OCI-LY7 (cell line): ENCODE data around the gene NFATC2. TPM values are rescaled to one million over a fixed set of nuclear protein-coding genes. Genes with fewer than 3 reads are reported as not detected.

ENCODE experiments used
- BruUV-seq: library from RNA; stranded (reverse); fragments of 400-500 nt; replicated peaks from 2 replicates; lab custom pipeline; 2021; lab: Mats Ljungman, UMichigan
- CTCF ChIA-PET: fragments of 300-600 bp; sonication (Branson Sonifier 250); formaldehyde crosslinking; loops from one replicate; lab custom pipeline; 2022; ENCODE audit warnings: antibody characterized with exemption; ENCODE audit not compliant: unreplicated experiment; lab: Charles Lee
- POLR2A ChIA-PET: fragments of 300-600 bp; sonication (Branson Sonifier 250); formaldehyde crosslinking; loops from one replicate; lab custom pipeline; 2022; ENCODE audit warnings: antibody characterized with exemption; lab: Charles Lee
- DNase-seq: peaks from one replicate; pipeline ENCODE4 v3.0.0-alpha.2; 2015; ENCODE audit warnings: low spot score
- H2AFZ ChIP-seq: fragments of 200-600 bp; sonication (generic), shearing (Covaris generic); 2 replicates; pipeline ENCODE4 v1.6.1; 2014; ENCODE audit warnings: mild to moderate bottlenecking, antibody characterized with exemption, low read length, moderate library complexity
- H3K27ac ChIP-seq: fragments of 200-600 bp; sonication (generic); 2 replicates; pipeline ENCODE4 v1.5.1; 2014; ENCODE audit warnings: mixed run types, low read depth, mild to moderate bottlenecking, moderate library complexity, low read length, inconsistent platforms; ENCODE audit not compliant: poor library complexity, severe bottlenecking
- H3K36me3 ChIP-seq: fragments of 200-600 bp; sonication (generic); 2 replicates; pipeline ENCODE4 v1.6.1; 2014; ENCODE audit warnings: mild to moderate bottlenecking, antibody characterized with exemption, low read length, moderate library complexity, mixed read lengths; ENCODE audit not compliant: insufficient read depth
- H3K4me1 ChIP-seq: fragments of 200-600 bp; sonication (generic); 2 replicates; pipeline ENCODE4 v1.5.1; 2014; ENCODE audit warnings: mild to moderate bottlenecking, low read length; ENCODE audit not compliant: insufficient read depth, poor library complexity, severe bottlenecking
- H3K4me2 ChIP-seq: fragments of 200-600 bp; sonication (generic); 2 replicates; pipeline ENCODE4 v1.6.1; 2014; ENCODE audit warnings: mild to moderate bottlenecking, low read length
- H3K4me3 ChIP-seq: fragments of 200-600 bp; sonication (generic); 2 replicates; pipeline ENCODE4 v1.5.1; 2014; ENCODE audit warnings: mild to moderate bottlenecking, low read depth, low read length; ENCODE audit not compliant: poor library complexity, severe bottlenecking
- H3K79me2 ChIP-seq: fragments of 200-600 bp; sonication (generic); 2 replicates; pipeline ENCODE4 v1.6.1; 2016; ENCODE audit warnings: low read depth, mild to moderate bottlenecking, low read length, moderate library complexity, mixed read lengths; ENCODE audit not compliant: insufficient read depth
- H3K9me2 ChIP-seq: fragments of 200-600 bp; sonication (generic); 2 replicates; pipeline ENCODE4 v1.6.1; 2016; ENCODE audit warnings: mild to moderate bottlenecking, low read length, mixed read lengths; ENCODE audit not compliant: insufficient read depth
- H3K9me3 ChIP-seq: fragments of 200-600 bp; sonication (generic); 2 replicates; pipeline ENCODE4 v1.6.1; 2014; ENCODE audit warnings: mild to moderate bottlenecking, mixed run types, low read length, mixed read lengths
- H4K20me1 ChIP-seq: fragments of 200-600 bp; sonication (generic); 2 replicates; pipeline ENCODE4 v1.6.1; 2014; ENCODE audit warnings: mild to moderate bottlenecking, antibody characterized with exemption, low read length, moderate library complexity, mixed read lengths; ENCODE audit not compliant: insufficient read depth
- CTCF ChIP-seq: fragments of 200-600 bp; sonication (generic); conservative IDR thresholded peaks from 2 replicates; pipeline ENCODE4 v1.5.1; 2014; ENCODE audit warnings: mild to moderate bottlenecking, antibody characterized with exemption, low read length, moderate library complexity, mixed read lengths
- EZH2phosphoT487 ChIP-seq: fragments of 200-600 bp; sonication (generic); IDR thresholded peaks from 2 replicates; pipeline ENCODE4 v1.6.1; 2018; ENCODE audit warnings: low read depth, borderline replicate concordance, mild to moderate bottlenecking, mixed run types, antibody characterized with exemption, low read length, moderate library complexity, mixed read lengths
- intact Hi-C: fragments of 100-400 bp; cut with micrococcal nuclease; formaldehyde crosslinking; loops from one replicate; pipeline ENCODE4 v1.10.0; 2022; ENCODE audit not compliant: unreplicated experiment
- total RNA-seq, 2 experiments: library from RNA; depleted of rRNA in 1 of 2; stranded (reverse); fragments of >200 nt in 1 of 2; shearing (Covaris generic) in 1 of 2; gene quantifications; 2 replicates each; pipeline ENCODE4 v1.2.3, GENCODE V29; 2014 to 2022

NFATC2 gene
- total RNA-seq, 2 experiments from 2014 or later: 12.5 to 43.8 TPM

- H2AFZ ChIP-seq: peak overlapping the region; percentile 43; the same call in 1 of the 2 replicates
- H3K79me2 ChIP-seq: no peaks in the 10 kb centered on the region
- peaks cover 22% of the 10 kb centered on the region for H3K4me1 ChIP-seq
- H3K27ac ChIP-seq: no peak overlapping the region
- no TSS peak for BruUV-seq
- ChIA-PET CTCF (interaction anchor here (0.9 to 1.5 kb wide), 3 partner anchors 8 to 250 kb away, joined by 3 to 4 read pairs (median 3); partner anchors contain the start of gene NFATC2), POLR2A (interaction anchor here (0.5 to 1.4 kb wide), 2 partner anchors 8 to 223 kb away, joined by 3 read pairs; no protein-coding TSS in a partner anchor)
- H3K9me2 ChIP-seq: no peaks in the 10 kb centered on the region
- no peaks in the 10 kb centered on the region for H4K20me1 ChIP-seq
- peak; percentile 81 for DNase-seq
- no peak overlapping the region for H3K4me3 ChIP-seq
- H3K36me3 ChIP-seq: no peaks in the 10 kb centered on the region
- H3K4me2 ChIP-seq: no peak overlapping the region
- TF ChIP-seq EZH2phosphoT487: no peak
- TF ChIP-seq CTCF: peak; percentile 91
- no peaks in the 10 kb centered on the region for H3K9me3 ChIP-seq
- intact Hi-C loops: loop anchor here (1.0 kb wide), 2 partner anchors 223 to 252 kb away; no protein-coding TSS in a partner anchor
Observed at GRCh38 chr20:51372176-51372803, 170.2 kb downstream of the NFATC2 start.

- POLR2A ChIA-PET: interaction anchor here (1.0 to 1.4 kb wide), 2 partner anchors 33 to 223 kb away, joined by 3 read pairs; no protein-coding TSS in a partner anchor
- Histone ChIP-seq H4K20me1 (no peaks in the 10 kb centered on the region), H3K9me3 (no peaks in the 10 kb centered on the region), H3K9me2 (no peaks in the 10 kb centered on the region), H3K79me2 (no peaks in the 10 kb centered on the region), H3K4me2 (no peak overlapping the region), H3K4me1 (peaks cover 20% of the 10 kb centered on the region), H3K27ac (no peak overlapping the region), H3K36me3 (no peaks in the 10 kb centered on the region), H2AFZ (no peak overlapping the region), H3K4me3 (no peak overlapping the region)
- BruUV-seq: no TSS peak
- no peak for TF ChIP-seq EZH2phosphoT487
- TF ChIP-seq CTCF: no peak
- CTCF ChIA-PET: no interaction called here
- no peak for DNase-seq
- intact Hi-C loops: loop anchor here (1.0 kb wide), 2 partner anchors 224 to 253 kb away; no protein-coding TSS in a partner anchor
Observed at GRCh38 chr20:51371720-51372119, 170.8 kb downstream of the NFATC2 start.

GRCh38 chr20:51369503-51369902, 173.0 kb downstream of the NFATC2 start:
- intact Hi-C loops: no loop called here
- Histone ChIP-seq H3K79me2 (no peaks in the 10 kb centered on the region), H3K4me1 (peaks cover 9% of the 10 kb centered on the region), H3K4me2 (no peak overlapping the region), H4K20me1 (no peaks in the 10 kb centered on the region), H2AFZ (no peak overlapping the region), H3K36me3 (no peaks in the 10 kb centered on the region), H3K4me3 (no peak overlapping the region), H3K27ac (no peak overlapping the region), H3K9me3 (no peaks in the 10 kb centered on the region), H3K9me2 (no peaks in the 10 kb centered on the region)
- ChIA-PET CTCF (interaction anchor here (1.7 kb wide), 1 partner anchor 226 kb away, joined by 6 read pairs; no protein-coding TSS in a partner anchor), POLR2A (no interaction called here)
- TF ChIP-seq EZH2phosphoT487: no peak
- TF ChIP-seq CTCF: no peak
- no TSS peak for BruUV-seq
- DNase-seq: no peak
